GM21786 (cell line): ENCODE measurements around the gene OGA.

Experiments used
- ATAC-seq: cut with Tn5 transposase; IDR thresholded peaks from one replicate; pipeline ENCODE4 v1.9.1; 2021; ENCODE audit not compliant: unreplicated experiment

The OGA gene

GRCh38 chr10:101776161-101776817 lies 42.0 kb downstream of the OGA start:
- ATAC-seq: no peak

- no peak for ATAC-seq
These were observed 42.7 kb downstream of the OGA start, which contains the start of gene FGF8 for GRCh38 chr10:101775273-101776160. FGF8 (minus strand) TSS chr10:101776114; CDS start chr10:101775900, 214 bp downstream.

- no peak for ATAC-seq
These were observed 43.5 kb downstream of the OGA start for GRCh38 chr10:101774589-101775272.

GRCh38 chr10:101773923-101774588 lies 44.2 kb downstream of the OGA start:
- ATAC-seq: no peak

GRCh38 chr10:101772895-101773761 lies 45.1 kb downstream of the OGA start:
- ATAC-seq: no peak

GRCh38 chr10:101772017-101772894 lies 46.0 kb downstream of the OGA start:
- no peak for ATAC-seq

GRCh38 chr10:101771380-101771779 lies 46.9 kb downstream of the OGA start:
- ATAC-seq: no peak

- ATAC-seq: no peak
These were observed 47.7 kb downstream of the OGA start for GRCh38 chr10:101770331-101771215.

GRCh38 chr10:101769541-101770180 lies 48.6 kb downstream of the OGA start:
- ATAC-seq: no peak

- ATAC-seq: no peak
These were observed 49.5 kb downstream of the OGA start for GRCh38 chr10:101768791-101769170.

- ATAC-seq: no peak
These were observed 50.1 kb downstream of the OGA start for GRCh38 chr10:101767966-101768790.

GRCh38 chr10:101767600-101767945 lies 50.7 kb downstream of the OGA start:
- ATAC-seq: no peak

GRCh38 chr10:101766753-101767599 lies 51.3 kb downstream of the OGA start:
- no peak for ATAC-seq

- no peak for ATAC-seq
These were observed 51.9 kb downstream of the OGA start for GRCh38 chr10:101766306-101766705.

GRCh38 chr10:101763141-101763846 lies 55.0 kb downstream of the OGA start:
- ATAC-seq: no peak
